NCI-H2029 (cell line): ENCODE data around the gene ZBTB16.

Source experiments
- DNase-seq: peaks from one replicate; lab custom pipeline; 2025; lab: John Stamatoyannopoulos, UW

The ZBTB16 gene

GRCh38 chr11:114260483-114260882 lies 201.0 kb downstream of the ZBTB16 start:
- no peak for DNase-seq

GRCh38 chr11:114261791-114262190 lies 202.3 kb downstream of the ZBTB16 start:
- no peak for DNase-seq

- peak; percentile 24 for DNase-seq
These were observed 203.4 kb downstream of the ZBTB16 start for GRCh38 chr11:114262681-114263512.

GRCh38 chr11:114263513-114264170 lies 204.1 kb downstream of the ZBTB16 start:
- no peak for DNase-seq

GRCh38 chr11:114264381-114264780 lies 204.9 kb downstream of the ZBTB16 start:
- no peak for DNase-seq

GRCh38 chr11:114265122-114265878 lies 205.8 kb downstream of the ZBTB16 start:
- DNase-seq, result no peak

- DNase-seq, result no peak
These were observed 210.0 kb downstream of the ZBTB16 start for GRCh38 chr11:114269498-114269897.

GRCh38 chr11:114270531-114271270 lies 211.2 kb downstream of the ZBTB16 start:
- no peak for DNase-seq

GRCh38 chr11:114271316-114271715 lies 211.8 kb downstream of the ZBTB16 start:
- no peak for DNase-seq

- no peak for DNase-seq
These were observed 212.8 kb downstream of the ZBTB16 start for GRCh38 chr11:114272311-114272710.

GRCh38 chr11:114273071-114273470 lies 213.6 kb downstream of the ZBTB16 start:
- DNase-seq, result no peak

- DNase-seq, result no peak
These were observed 214.6 kb downstream of the ZBTB16 start for GRCh38 chr11:114273890-114274635.

GRCh38 chr11:114274637-114275036 lies 215.1 kb downstream of the ZBTB16 start:
- DNase-seq, result no peak

GRCh38 chr11:114275280-114275679 lies 215.8 kb downstream of the ZBTB16 start:
- DNase-seq, result no peak

- DNase-seq, result no peak
These were observed 216.6 kb downstream of the ZBTB16 start for GRCh38 chr11:114276077-114276476.

- DNase-seq, result no peak
These were observed 218.3 kb downstream of the ZBTB16 start for GRCh38 chr11:114277637-114278341.

- no peak for DNase-seq
These were observed 219.0 kb downstream of the ZBTB16 start for GRCh38 chr11:114278342-114279065.

GRCh38 chr11:114279792-114280546 lies 220.5 kb downstream of the ZBTB16 start:
- DNase-seq, result no peak

- DNase-seq, result peak; percentile 65
These were observed 221.2 kb downstream of the ZBTB16 start for GRCh38 chr11:114280696-114281095.
